ENCODE data around the gene SDHAF1. TPM values are rescaled to one million over a fixed set of nuclear protein-coding genes. Genes with fewer than 3 reads are reported as not detected.

The SDHAF1 gene
- total and polyA plus RNA-seq, 2 of the 8 experiments (the other 6 are each of a cell fraction or from before 2014, with no cell fraction given) = 16.0 to 21.3 TPM

GRCh38 chr19:36043952-36044351 is 49.0 kb downstream of the SDHAF1 start:
- H3K79me2 ChIP-seq (ENCODE audit: control insufficient read depth in 1 of 2, insufficient read depth in 2 of 2, low read length in 2 of 2) = no peaks in the 10 kb centered on the region
- DNase-seq (ENCODE audit: low read depth in 1 of 2, low spot score in 2 of 2) = no peak
- H3K14ac ChIP-seq (ENCODE audit: insufficient read length) = no peak overlapping the region
- no peak overlapping the region for H2BK5ac ChIP-seq (ENCODE audit: low read depth, low read length)
- H3K23me2 ChIP-seq (ENCODE audit: low read depth, low read length) = no peaks in the 10 kb centered on the region
- H2BK12ac ChIP-seq (ENCODE audit: low read depth, low read length) = no peak overlapping the region
- no peak overlapping the region for H3K56ac ChIP-seq (replicated peaks; ENCODE audit: insufficient read length, low read depth, low read length)
- no peaks in the 10 kb centered on the region for H3K9me3 ChIP-seq (ENCODE audit: insufficient read depth in 2 of 2, low read depth in 1 of 2, low read length in 1 of 2)
- no peak overlapping the region for H3K4ac ChIP-seq (replicated peaks; ENCODE audit: insufficient read length, low read depth, low read length)
- no peaks in the 10 kb centered on the region for H3K36me3 ChIP-seq (ENCODE audit: control insufficient read depth in 2 of 4, insufficient read depth in 4 of 4, low read length in 3 of 4)
- FAIRE-seq = no peak
- no peaks in the 10 kb centered on the region for H4K20me1 ChIP-seq (replicated peaks in 1 of 2; ENCODE audit: control insufficient read depth in 1 of 2, insufficient read depth in 2 of 2, low read length in 2 of 2)
- H3K18ac ChIP-seq (ENCODE audit: extremely low read depth, low read length) = no peak overlapping the region
- ChIA-PET CTCF (ENCODE audit: partially characterized antibody) (interaction anchor here (0.6 kb wide), 1 partner anchor 132 kb away, joined by 4 read pairs; no protein-coding TSS in a partner anchor), POLR2A (ENCODE audit: partially characterized antibody) (interaction anchor here (1.1 to 1.2 kb wide), 2 partner anchors 9 to 30 kb away, joined by 3 read pairs; partner anchors contain the start of gene ALKBH6)
- H4K91ac ChIP-seq (replicated peaks; ENCODE audit: insufficient read length, low read length) = no peak overlapping the region
- no peak overlapping the region for H2BK120ac ChIP-seq (replicated peaks; ENCODE audit: low read depth, low read length)
- WGBS, 2 experiments (ENCODE audit: extremely low coverage in 1 of 2, insufficient coverage in 1 of 2, insufficient read length in 1 of 2, insufficient replicate concordance in 2 of 2, low coverage in 1 of 2, low lambda C conversion rate in 2 of 2, missing lambda C conversion rate in 1 of 2) = 95% methylated on average over 2 of the region's 2 CpGs; no CpG with 5 or more reads in 1 of the 2 experiments
- H3K9ac ChIP-seq (replicated peaks in 1 of 4; ENCODE audit: extremely low read depth in 1 of 4, low read depth in 3 of 4, low read length in 3 of 4) = no peak overlapping the region
- H2BK15ac ChIP-seq (ENCODE audit: low read length) = no peak overlapping the region
- H2BK20ac ChIP-seq (ENCODE audit: low read length) = no peak overlapping the region
- H3K4me3 ChIP-seq (ENCODE audit: extremely low read depth in 1 of 4, insufficient read depth in 2 of 4, low read depth in 3 of 4, low read length in 4 of 4) = no peak overlapping the region
- H3K79me1 ChIP-seq (ENCODE audit: low read depth, low read length) = no peaks in the 10 kb centered on the region
- no peak overlapping the region for H3K4me2 ChIP-seq (ENCODE audit: insufficient read depth in 1 of 2, low read depth in 2 of 2, low read length in 2 of 2)
- no peak overlapping the region for H3K23ac ChIP-seq (ENCODE audit: insufficient read length)
- no peaks in the 10 kb centered on the region for H3K27me3 ChIP-seq (replicated peaks in 1 of 4; ENCODE audit: control insufficient read depth in 3 of 4, extremely low read depth in 1 of 4, insufficient read depth in 3 of 4, low read length in 3 of 4)
- H2AK5ac ChIP-seq (ENCODE audit: low read depth, low read length) = no peak overlapping the region
- peaks cover 0 to 4% (median 0%) of the 10 kb centered on the region in 4 experiments; a peak in 1 of 7 replicates for H3K4me1 ChIP-seq (replicated peaks in 1 of 4; ENCODE audit: control insufficient read depth in 3 of 4, insufficient read depth in 4 of 4, low read length in 3 of 4)
- no peak overlapping the region for H4K8ac ChIP-seq (ENCODE audit: extremely low read depth, insufficient read depth, low read length)
- H2AFZ ChIP-seq (ENCODE audit: low read length) = no peak overlapping the region
- H4K5ac ChIP-seq (ENCODE audit: insufficient read length, low read depth, low read length) = no peak overlapping the region
- H3K27ac ChIP-seq (ENCODE audit: low read depth, low read length) = no peak overlapping the region
- TF ChIP-seq RNF2 (IDR thresholded peaks at IDR 0.05; ENCODE audit: borderline replicate concordance, low read depth, low read length, missing control alignments, poor library complexity, severe bottlenecking) = no peak
- no peak for TF ChIP-seq CHD2 (IDR thresholded peaks at IDR 0.05; ENCODE audit: low read length)
- TF ChIP-seq CBX5 (IDR thresholded peaks at IDR 0.05; ENCODE audit: low read depth, low read length) = no peak
- TF ChIP-seq TEAD4 (IDR thresholded peaks at IDR 0.05; ENCODE audit: low read depth, low read length) = no peak
- no peak for TF ChIP-seq POLR2AphosphoS5 (IDR thresholded peaks at IDR 0.05; ENCODE audit: low read depth, low read length)
- TF ChIP-seq RFX5 (IDR thresholded peaks at IDR 0.05; ENCODE audit: borderline replicate concordance, low read depth, low read length) = no peak
- no peak for TF ChIP-seq CTBP2 (IDR thresholded peaks at IDR 0.05; ENCODE audit: borderline replicate concordance, insufficient read depth, insufficient read length, low read length)
- TF ChIP-seq JUND (IDR thresholded peaks at IDR 0.05; ENCODE audit: low read length) = no peak
- no peak for TF ChIP-seq TCF12 (IDR thresholded peaks at IDR 0.05; ENCODE audit: low read depth, low read length)
- no peak for TF ChIP-seq ATF3 (IDR thresholded peaks at IDR 0.05; ENCODE audit: insufficient read depth, low read depth, low read length)
- TF ChIP-seq ZNF274 (IDR thresholded peaks at IDR 0.05; ENCODE audit: borderline replicate concordance, extremely low read depth, low read length) = no peak
- TF ChIP-seq POU5F1 (IDR thresholded peaks at IDR 0.05; ENCODE audit: low read depth, low read length) = no peak
- no peak for TF ChIP-seq ASH2L (IDR thresholded peaks at IDR 0.05; ENCODE audit: low read length)
- no peak for TF ChIP-seq HDAC6 (IDR thresholded peaks at IDR 0.05; ENCODE audit: low read depth, low read length)
- TF ChIP-seq KDM5A (IDR thresholded peaks at IDR 0.05; ENCODE audit: low read length) = no peak

Data from H1 (cell line).